Measurements from ENCODE around the gene PCMT1. TPM values are rescaled to one million over a fixed set of nuclear protein-coding genes. Genes with fewer than 3 reads are reported as not detected.

Gene PCMT1
- total and polyA plus RNA-seq, 2 of the 8 experiments (the other 6 are each of a cell fraction or from before 2014, with no cell fraction given) = 84.3 to 91.3 TPM

DNA sequence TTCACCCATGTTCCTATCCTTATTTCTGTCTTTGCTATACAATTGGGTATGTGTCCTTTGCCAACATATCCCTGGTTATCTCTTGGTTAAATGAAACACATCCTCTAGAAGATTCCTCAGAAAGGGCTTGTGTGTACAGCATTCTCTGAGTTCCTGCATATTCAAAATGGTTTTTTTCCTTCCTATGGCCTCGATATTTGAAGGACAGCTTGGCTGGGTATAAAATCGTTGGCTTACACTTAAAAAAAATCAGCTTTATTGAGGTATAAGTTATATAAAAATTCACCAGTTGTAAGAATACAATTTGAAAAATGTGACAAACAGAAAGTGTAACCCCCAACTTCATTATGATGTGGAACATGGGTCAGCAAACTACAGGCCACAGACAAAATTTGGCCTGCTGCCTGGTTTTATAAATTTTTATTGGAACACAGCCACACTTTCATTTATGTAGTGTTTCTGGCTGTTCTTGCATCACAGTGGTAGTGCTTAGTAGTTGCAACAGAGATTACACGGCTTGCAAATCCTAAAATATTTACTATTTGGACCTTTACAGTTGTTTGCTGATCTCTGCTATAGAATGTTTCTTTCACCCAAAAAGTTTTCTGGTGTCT is 16.7 kb downstream of the PCMT1 start (continued):
- no peak for TF ChIP-seq PHF8 (conservative IDR thresholded peaks at IDR 0.05; ENCODE audit: low read depth, low read length)
- no peak for TF ChIP-seq EZH2 (IDR thresholded peaks at IDR 0.05; ENCODE audit: low read depth, low read length, severe bottlenecking)
- no peak for TF ChIP-seq GTF2F1 (IDR thresholded peaks at IDR 0.05; ENCODE audit: borderline replicate concordance, low read depth, low read length)

Measured in H1 (cell line).